ENCODE data around the gene SH3BP5L.
A peak's percentile ranks its signal among the peaks of the same experiment; 100 is the strongest.

SH3BP5L gene

DNA sequence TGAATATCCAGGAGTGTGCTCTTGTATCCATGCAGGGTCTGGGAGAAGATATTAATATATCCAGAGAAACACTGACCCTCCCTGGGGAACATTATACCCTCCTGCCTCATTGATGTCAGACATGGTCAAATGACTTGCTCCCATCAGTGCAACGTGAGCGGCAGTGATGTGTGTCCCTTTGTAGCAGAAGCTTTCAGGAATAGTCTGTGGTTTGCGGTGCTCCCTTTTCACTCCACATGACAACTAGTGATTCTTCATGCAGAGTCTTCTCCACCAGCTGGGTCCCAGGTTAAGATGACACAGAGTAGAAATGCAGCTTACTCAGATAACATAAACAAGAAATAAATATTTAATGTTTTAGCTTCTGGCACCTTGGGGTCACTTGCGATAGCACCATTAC, 38.3 kb downstream of the SH3BP5L start:
- Histone ChIP-seq H3K36me3 (ENCODE audit: insufficient read depth) (no peaks in the 10 kb centered on the region), H4K20me1 (ENCODE audit: insufficient read depth) (no peaks in the 10 kb centered on the region), H2AFZ (ENCODE audit: low read depth) (no peak overlapping the region), H3K27me3 (ENCODE audit: insufficient read depth, low read depth) (no peaks in the 10 kb centered on the region), H3K4me1 (ENCODE audit: low read depth, poor library complexity, severe bottlenecking) (peaks cover 31% of the 10 kb centered on the region), H3K79me2 (ENCODE audit: insufficient read depth, low read depth) (no peaks in the 10 kb centered on the region), H3K9ac (no peak overlapping the region), H3K4me2 (peak overlapping the region; percentile 29; the same call in 1 of the 2 replicates), H3K4me3 (IDR thresholded peaks at IDR 0.05; ENCODE audit: insufficient read depth, low read depth, low read length) (no peak overlapping the region), H3K27ac (no peak overlapping the region; the same call in 1 of the 2 replicates)
- TF ChIP-seq, protein P1, sequence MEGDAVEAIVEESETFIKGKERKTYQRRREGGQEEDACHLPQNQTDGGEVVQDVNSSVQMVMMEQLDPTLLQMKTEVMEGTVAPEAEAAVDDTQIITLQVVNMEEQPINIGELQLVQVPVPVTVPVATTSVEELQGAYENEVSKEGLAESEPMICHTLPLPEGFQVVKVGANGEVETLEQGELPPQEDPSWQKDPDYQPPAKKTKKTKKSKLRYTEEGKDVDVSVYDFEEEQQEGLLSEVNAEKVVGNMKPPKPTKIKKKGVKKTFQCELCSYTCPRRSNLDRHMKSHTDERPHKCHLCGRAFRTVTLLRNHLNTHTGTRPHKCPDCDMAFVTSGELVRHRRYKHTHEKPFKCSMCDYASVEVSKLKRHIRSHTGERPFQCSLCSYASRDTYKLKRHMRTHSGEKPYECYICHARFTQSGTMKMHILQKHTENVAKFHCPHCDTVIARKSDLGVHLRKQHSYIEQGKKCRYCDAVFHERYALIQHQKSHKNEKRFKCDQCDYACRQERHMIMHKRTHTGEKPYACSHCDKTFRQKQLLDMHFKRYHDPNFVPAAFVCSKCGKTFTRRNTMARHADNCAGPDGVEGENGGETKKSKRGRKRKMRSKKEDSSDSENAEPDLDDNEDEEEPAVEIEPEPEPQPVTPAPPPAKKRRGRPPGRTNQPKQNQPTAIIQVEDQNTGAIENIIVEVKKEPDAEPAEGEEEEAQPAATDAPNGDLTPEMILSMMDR (conservative IDR thresholded peaks at IDR 0.05; ENCODE audit: low read depth, low read length): no peak

DNA sequence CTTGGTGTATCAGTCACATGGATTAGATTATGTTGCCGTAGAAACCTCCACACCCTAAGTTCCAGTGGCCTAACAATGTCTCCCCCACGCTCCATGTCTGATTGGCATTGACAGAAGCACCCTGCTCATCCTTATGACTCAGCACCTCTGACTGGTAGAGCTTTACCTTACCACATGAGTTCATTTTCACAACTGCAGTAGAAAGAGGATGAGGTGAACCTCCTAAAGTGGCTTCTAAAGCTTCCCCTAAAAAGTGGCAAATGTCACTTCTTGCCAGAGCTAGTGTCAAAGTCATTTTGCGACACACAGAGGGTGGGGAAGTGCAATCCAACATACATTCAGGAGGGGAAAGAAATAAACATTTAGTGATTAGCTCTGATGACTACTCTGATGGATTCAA, 39.6 kb downstream of the SH3BP5L start:
- H3K79me2 ChIP-seq (ENCODE audit: insufficient read depth, low read depth): no peaks in the 10 kb centered on the region
- H3K4me2 ChIP-seq: peak overlapping the region; percentile 13; the same call in 1 of the 2 replicates
- no peak overlapping the region for H3K27ac ChIP-seq
- H3K9ac ChIP-seq: no peak overlapping the region
- TF ChIP-seq, protein P1 (conservative IDR thresholded peaks at IDR 0.05; ENCODE audit: low read depth, low read length): no peak
- H3K36me3 ChIP-seq (ENCODE audit: insufficient read depth): no peaks in the 10 kb centered on the region
- H3K27me3 ChIP-seq (ENCODE audit: insufficient read depth, low read depth): no peaks in the 10 kb centered on the region
- H4K20me1 ChIP-seq (ENCODE audit: insufficient read depth): no peaks in the 10 kb centered on the region
- H3K4me1 ChIP-seq (ENCODE audit: low read depth, poor library complexity, severe bottlenecking): peaks cover 26% of the 10 kb centered on the region
- no peak overlapping the region for H3K4me3 ChIP-seq (IDR thresholded peaks at IDR 0.05; ENCODE audit: insufficient read depth, low read depth, low read length)
- H2AFZ ChIP-seq (ENCODE audit: low read depth): no peak overlapping the region

DNA sequence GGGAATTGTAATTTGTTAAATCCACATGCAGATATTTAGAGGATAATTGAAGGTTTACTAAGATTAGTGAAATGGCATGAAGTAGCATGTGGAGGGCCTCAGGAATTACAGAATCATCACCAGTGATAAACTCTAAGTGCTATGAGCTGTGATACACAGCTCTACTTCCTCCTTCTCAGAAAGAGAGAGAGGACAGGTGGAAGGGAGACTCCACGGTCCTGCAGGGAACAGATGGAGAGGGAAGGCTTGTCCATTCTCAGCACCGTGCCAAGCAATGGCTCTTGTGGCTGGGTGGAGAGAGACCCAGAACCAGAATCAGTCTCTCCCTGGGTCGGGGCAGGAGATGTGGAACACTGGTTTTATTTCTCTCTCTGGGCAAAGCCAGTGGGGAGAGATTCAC, 42.3 kb downstream of the SH3BP5L start:
- Histone ChIP-seq H3K9ac (no peak overlapping the region), H3K27me3 (ENCODE audit: insufficient read depth, low read depth) (no peaks in the 10 kb centered on the region), H3K4me2 (no peak overlapping the region), H3K4me1 (ENCODE audit: low read depth, poor library complexity, severe bottlenecking) (peaks cover 26% of the 10 kb centered on the region), H3K36me3 (ENCODE audit: insufficient read depth) (no peaks in the 10 kb centered on the region), H3K79me2 (ENCODE audit: insufficient read depth, low read depth) (no peaks in the 10 kb centered on the region), H3K27ac (no peak overlapping the region), H4K20me1 (ENCODE audit: insufficient read depth) (no peaks in the 10 kb centered on the region), H3K4me3 (IDR thresholded peaks at IDR 0.05; ENCODE audit: insufficient read depth, low read depth, low read length) (no peak overlapping the region), H2AFZ (ENCODE audit: low read depth) (no peak overlapping the region)
- TF ChIP-seq, protein P1 (conservative IDR thresholded peaks at IDR 0.05; ENCODE audit: low read depth, low read length): no peak

DNA sequence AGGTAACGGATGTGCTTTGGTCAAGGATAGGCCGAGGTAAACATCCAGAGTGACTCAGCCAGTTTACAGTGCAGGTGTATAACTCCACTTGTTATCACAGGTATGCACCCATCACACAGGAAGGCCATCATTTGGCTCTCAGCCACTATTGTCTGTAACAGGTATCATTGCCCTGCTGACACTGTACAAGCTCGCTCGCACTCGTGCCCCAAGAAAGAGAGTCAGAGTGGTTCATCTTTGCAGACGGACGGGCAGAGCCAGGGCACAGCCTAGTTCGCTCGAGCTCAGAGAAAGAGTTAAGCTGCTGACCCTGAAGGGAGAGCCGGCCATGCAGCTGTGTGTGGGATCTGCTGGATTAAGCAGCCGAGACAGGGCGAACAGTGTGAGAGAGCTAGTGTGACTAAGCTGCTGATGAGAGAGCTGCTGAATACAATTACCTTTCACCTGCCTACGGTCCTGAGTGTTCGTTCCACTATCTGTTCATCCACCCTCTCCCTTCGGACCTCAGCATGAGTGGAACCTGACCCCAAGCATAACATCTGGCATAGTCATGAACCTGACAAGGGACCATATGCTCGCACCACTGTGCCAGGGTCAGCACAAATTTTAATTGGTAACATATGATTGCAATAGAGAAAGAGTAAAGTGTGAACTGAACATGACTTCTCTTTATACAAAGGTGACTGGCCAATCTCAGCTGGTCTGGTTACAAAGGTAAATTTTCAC, 43.1 kb downstream of the SH3BP5L start:
- no peak overlapping the region for H2AFZ ChIP-seq (ENCODE audit: low read depth)
- TF ChIP-seq, protein P1 (conservative IDR thresholded peaks at IDR 0.05; ENCODE audit: low read depth, low read length): no peak
- H3K4me3 ChIP-seq (IDR thresholded peaks at IDR 0.05; ENCODE audit: insufficient read depth, low read depth, low read length): no peak overlapping the region
- no peaks in the 10 kb centered on the region for H3K36me3 ChIP-seq (ENCODE audit: insufficient read depth)
- H3K4me1 ChIP-seq (ENCODE audit: low read depth, poor library complexity, severe bottlenecking): peaks cover 18% of the 10 kb centered on the region
- no peaks in the 10 kb centered on the region for H3K27me3 ChIP-seq (ENCODE audit: insufficient read depth, low read depth)
- H3K4me2 ChIP-seq: no peak overlapping the region
- no peaks in the 10 kb centered on the region for H3K79me2 ChIP-seq (ENCODE audit: insufficient read depth, low read depth)
- H3K27ac ChIP-seq: no peak overlapping the region
- H4K20me1 ChIP-seq (ENCODE audit: insufficient read depth): no peaks in the 10 kb centered on the region
- no peak overlapping the region for H3K9ac ChIP-seq

Data from KMS-11 (cell line).